Glutamatergic neuron (in vitro differentiated cells): ENCODE results near the gene ATP8A2. TPM values are rescaled to one million over a fixed set of nuclear protein-coding genes. Genes with fewer than 3 reads are reported as not detected.

ENCODE experiments used
- DNase-seq: peaks from one replicate; pipeline ENCODE4 v3.0.0; 2022
- H3K27ac Mint-ChIP-seq: one replicate; pipeline ENCODE4 v1.8.0; 2020; ENCODE audit warnings: mild to moderate bottlenecking, mixed read lengths, inconsistent platforms; ENCODE audit not compliant: unreplicated experiment
- H3K27me3 Mint-ChIP-seq: one replicate; pipeline ENCODE4 v1.8.0; 2020; ENCODE audit warnings: mild to moderate bottlenecking, moderate library complexity, mixed read lengths, inconsistent platforms; ENCODE audit not compliant: unreplicated experiment
- H3K36me3 Mint-ChIP-seq: one replicate; pipeline ENCODE4 v1.8.0; 2020; ENCODE audit warnings: mild to moderate bottlenecking, mixed read lengths, inconsistent platforms; ENCODE audit not compliant: unreplicated experiment
- H3K4me1 Mint-ChIP-seq: one replicate; pipeline ENCODE4 v1.8.0; 2020; ENCODE audit warnings: mild to moderate bottlenecking, low read depth, mixed read lengths, inconsistent platforms; ENCODE audit not compliant: unreplicated experiment
- H3K4me3 Mint-ChIP-seq: one replicate; pipeline ENCODE4 v1.8.0; 2020; ENCODE audit warnings: mild to moderate bottlenecking, mixed read lengths, inconsistent platforms; ENCODE audit not compliant: unreplicated experiment
- H3K9me3 Mint-ChIP-seq: one replicate; pipeline ENCODE4 v1.8.0; 2020; ENCODE audit warnings: mild to moderate bottlenecking, moderate library complexity, mixed read lengths, inconsistent platforms; ENCODE audit not compliant: unreplicated experiment
- CTCF ChIP-seq: fragments of 200-600 bp; sonication (generic); IDR thresholded peaks from one replicate; pipeline ENCODE4 v1.5.0; 2021; ENCODE audit not compliant: partially characterized antibody, unreplicated experiment
- total RNA-seq: library from RNA; stranded (reverse); fragmentation: NEBNext Ultra II Directional; extraction: Animal tissue kit (Norgen Biotek cat#: 25700); gene quantifications from one replicate; pipeline ENCODE4 v1.2.1, GENCODE V29; 2021; ENCODE audit not compliant: unreplicated experiment

The ATP8A2 gene
- total RNA-seq, 1 donor from 2014 or later: 70.1 TPM

- no peak overlapping the region for H3K27ac Mint-ChIP-seq
- no peak for DNase-seq
- H3K9me3 Mint-ChIP-seq: peaks cover 5% of the 10 kb centered on the region
- no peak overlapping the region for H3K4me3 Mint-ChIP-seq
- H3K4me1 Mint-ChIP-seq: peaks cover 11% of the 10 kb centered on the region
- TF ChIP-seq CTCF: no peak
- peaks cover 1% of the 10 kb centered on the region for H3K27me3 Mint-ChIP-seq
- H3K36me3 Mint-ChIP-seq: no peaks in the 10 kb centered on the region
Observed at GRCh38 chr13:25733696-25734435, 362.1 kb downstream of the ATP8A2 start.

DNA sequence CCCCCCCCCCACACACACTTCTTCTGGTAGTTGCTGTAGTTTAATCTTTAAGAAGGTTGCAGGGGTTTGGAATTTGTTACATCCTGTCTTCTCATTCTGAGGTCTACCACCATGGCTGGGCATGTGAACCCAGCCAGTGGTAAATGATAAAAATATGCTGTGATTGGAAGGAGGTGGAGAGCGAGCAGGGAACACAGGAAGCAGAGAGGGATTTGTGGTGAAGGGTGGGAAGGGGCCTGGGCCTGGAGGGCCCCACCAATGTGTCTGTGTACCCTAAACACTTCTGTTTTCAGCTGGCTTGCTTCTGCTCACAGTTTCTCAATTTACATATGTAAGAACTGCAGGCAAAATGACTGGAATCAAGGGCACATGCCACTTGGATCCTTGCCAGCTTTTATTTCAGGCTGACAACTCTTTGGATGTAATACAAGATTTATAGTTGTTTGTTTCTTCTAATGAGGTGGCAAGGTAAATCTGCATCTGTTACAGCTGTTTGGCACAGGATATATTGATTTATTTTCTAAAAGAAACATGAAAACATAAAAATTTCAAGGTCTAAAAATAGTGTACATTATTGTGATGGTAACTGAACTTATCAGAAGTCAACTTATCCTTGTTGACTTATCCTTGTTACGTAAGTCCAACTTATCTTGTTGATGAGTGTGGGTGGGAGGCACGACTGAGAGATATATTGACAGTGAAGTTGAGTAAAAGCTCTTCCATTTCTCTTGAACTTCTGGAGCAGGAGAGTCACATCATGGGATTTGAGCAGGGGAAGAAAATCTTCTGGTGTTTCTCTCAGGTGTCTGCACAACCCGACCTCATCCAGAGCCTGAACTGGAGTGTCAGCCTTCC, 366.8 kb downstream of the ATP8A2 start:
- H3K9me3 Mint-ChIP-seq: peaks cover 5% of the 10 kb centered on the region
- DNase-seq: no peak
- TF ChIP-seq CTCF: no peak
- H3K4me1 Mint-ChIP-seq: peaks cover 9% of the 10 kb centered on the region
- H3K27ac Mint-ChIP-seq: no peak overlapping the region
- no peak overlapping the region for H3K4me3 Mint-ChIP-seq
- H3K27me3 Mint-ChIP-seq: peaks cover 1% of the 10 kb centered on the region
- H3K36me3 Mint-ChIP-seq: no peaks in the 10 kb centered on the region

- Mint-ChIP-seq H3K27ac (no peak overlapping the region), H3K9me3 (peaks cover 4% of the 10 kb centered on the region), H3K4me3 (no peak overlapping the region), H3K27me3 (peaks cover 1% of the 10 kb centered on the region), H3K36me3 (no peaks in the 10 kb centered on the region), H3K4me1 (peaks cover 9% of the 10 kb centered on the region)
- DNase-seq: no peak
- TF ChIP-seq CTCF: no peak
Observed at GRCh38 chr13:25739376-25739775, 367.6 kb downstream of the ATP8A2 start.

DNA sequence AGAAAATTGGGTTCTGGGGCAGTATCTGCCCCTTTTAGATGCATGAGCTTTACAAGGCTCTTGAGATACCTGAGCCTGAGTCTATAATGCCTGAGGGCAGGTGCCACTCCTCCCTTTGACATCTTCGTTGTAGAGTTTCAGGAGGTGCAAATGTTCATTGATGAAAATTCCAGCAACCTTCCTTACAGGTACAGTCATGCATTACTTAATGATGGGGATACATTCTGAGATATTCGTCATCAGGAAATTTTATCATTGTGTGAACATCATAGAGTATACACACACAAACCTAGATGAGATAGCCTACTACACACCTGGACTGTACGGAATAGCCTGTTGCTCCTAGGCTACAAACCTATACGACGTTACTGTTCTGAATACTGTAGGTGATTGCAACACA, 370.0 kb downstream of the ATP8A2 start:
- no peak for TF ChIP-seq CTCF
- Mint-ChIP-seq H3K4me1 (peaks cover 12% of the 10 kb centered on the region), H3K9me3 (peaks cover 4% of the 10 kb centered on the region), H3K27ac (no peak overlapping the region), H3K27me3 (no peaks in the 10 kb centered on the region), H3K4me3 (no peak overlapping the region), H3K36me3 (no peaks in the 10 kb centered on the region)
- no peak for DNase-seq

DNA sequence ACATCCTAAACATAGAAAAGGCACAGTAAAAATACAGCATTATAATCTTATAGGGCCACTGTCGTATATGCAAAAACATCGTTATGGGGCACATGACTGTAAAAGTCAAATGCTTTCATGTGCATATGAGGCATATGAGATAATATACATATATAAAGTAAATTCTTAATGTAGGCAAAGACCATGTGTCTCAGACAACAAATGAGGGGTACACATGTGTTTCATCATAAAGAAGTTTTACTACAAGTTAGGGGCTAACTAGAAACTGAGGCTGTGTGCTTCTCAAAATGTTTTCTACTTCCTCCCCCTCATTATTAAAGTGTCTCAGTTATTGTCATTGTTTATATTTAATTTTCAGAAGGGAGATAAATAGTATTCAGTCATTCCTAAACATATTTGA, 370.4 kb downstream of the ATP8A2 start:
- Mint-ChIP-seq H3K4me3 (no peak overlapping the region), H3K4me1 (peaks cover 12% of the 10 kb centered on the region), H3K27ac (no peak overlapping the region), H3K36me3 (no peaks in the 10 kb centered on the region), H3K9me3 (peaks cover 4% of the 10 kb centered on the region), H3K27me3 (no peaks in the 10 kb centered on the region)
- no peak for TF ChIP-seq CTCF
- no peak for DNase-seq
